A549 (cell line): Measurements from ENCODE around the gene ZNF580. TPM values are rescaled to one million over a fixed set of nuclear protein-coding genes. Genes with fewer than 3 reads are reported as not detected.

Source experiments
- ATAC-seq, 2 experiments: fragments of 200-7000 bp in 1 of 2; fragments of >200 bp in 1 of 2; cut with Nextera tagmentation in 1 of 2; cut with Tn5 transposase in 1 of 2; 3 replicates each; pipeline versions ENCODE4 v1.8.0 to v1.9.1; 2018 to 2020; ENCODE audit warnings: mild to moderate bottlenecking in 1 of 2, moderate library complexity in 1 of 2
- CTCF ChIA-PET: fragments of 300-600 bp; sonication (Branson Sonifier 250); formaldehyde crosslinking; extraction: SDS; loops from one replicate; lab custom pipeline; 2021; ENCODE audit warnings: antibody characterized with exemption, inconsistent platforms; lab: Yijun Ruan, JAX
- POLR2A ChIA-PET: fragments of 350-600 bp; formaldehyde crosslinking; extraction: SDS; loops from one replicate; lab custom pipeline; 2021; ENCODE audit warnings: antibody characterized with exemption, inconsistent platforms; lab: Yijun Ruan, JAX
- DNase-seq, 2 experiments: peaks; one replicate each; pipeline versions ENCODE4 v3.0.0 to v3.0.0-alpha.2; 2011 to 2016; ENCODE audit warnings: low read depth in 1 of 2, low spot score in 1 of 2
- FAIRE-seq: peaks from 2 replicates; lab custom pipeline; 2011; peaks lifted over from hg19 to GRCh38; lab: Jason Lieb, UNC
- H3K27ac ChIP-seq, 2 experiments: fragments of >200 bp; sonication (Bioruptor Twin); formaldehyde crosslinking; 3 replicates each; pipeline ENCODE4 v1.5.1; 2016 to 2017
- H3K4me1 ChIP-seq: fragments of >200 bp; sonication (Bioruptor Twin); formaldehyde crosslinking; 3 replicates; pipeline ENCODE4 v1.6.1; 2016
- H3K4me2 ChIP-seq: fragments of >200 bp; sonication (Bioruptor Twin); formaldehyde crosslinking; 3 replicates; pipeline ENCODE4 v1.6.1; 2016
- H3K4me3 ChIP-seq: fragments of >200 bp; sonication (Bioruptor Twin); formaldehyde crosslinking; 3 replicates; pipeline ENCODE4 v1.5.1; 2016
- H3K9me3 ChIP-seq: fragments of >200 bp; sonication (Bioruptor Twin); formaldehyde crosslinking; 3 replicates; pipeline ENCODE4 v1.6.1; 2016
- ATOH8 ChIP-seq: fragments of 250-450 bp; sonication (Bioruptor Pico); IDR thresholded peaks from 2 replicates; pipeline ENCODE4 v1.5.0; 2020; ENCODE audit warnings: low read depth, mild to moderate bottlenecking, moderate library complexity
- BCL3 ChIP-seq: fragments of >200 bp; sonication (Bioruptor Twin); formaldehyde crosslinking; IDR thresholded peaks from 3 replicates; pipeline ENCODE4 v1.6.1; 2016
- CBX2 ChIP-seq: fragments of 200-600 bp; sonication (generic); IDR thresholded peaks from 2 replicates; pipeline ENCODE4 v1.6.1; 2016; ENCODE audit warnings: low read depth, mild to moderate bottlenecking, borderline replicate concordance
- CEBPB ChIP-seq, 2 experiments: fragments of >200 bp in 1 of 2; sonication (Bioruptor Twin) in 1 of 2; formaldehyde crosslinking in 1 of 2; IDR thresholded peaks; 2 replicates each; pipeline ENCODE4 v1.6.1; 2012 to 2016
- CHD2 ChIP-seq: fragments of 150-350 bp; IDR thresholded peaks from 2 replicates; pipeline ENCODE4 v1.6.1; 2014; ENCODE audit warnings: low read length; ENCODE audit not compliant: partially characterized antibody
- CHD4 ChIP-seq: fragments of 200-600 bp; sonication (generic); IDR thresholded peaks from 2 replicates; pipeline ENCODE4 v1.6.1; 2016; ENCODE audit warnings: antibody characterized with exemption, mild to moderate bottlenecking, borderline replicate concordance
- EHF ChIP-seq: fragments of 250-450 bp; sonication (Bioruptor Pico); IDR thresholded peaks from 2 replicates; pipeline ENCODE4 v1.5.0; 2020; ENCODE audit warnings: mild to moderate bottlenecking
- EHMT2 ChIP-seq: fragments of 200-600 bp; sonication (generic); IDR thresholded peaks from 2 replicates; pipeline ENCODE4 v1.6.1; 2016; ENCODE audit warnings: antibody characterized with exemption, low read depth, mild to moderate bottlenecking, moderate library complexity
- EP300 ChIP-seq, 2 experiments: fragments of >200 bp; sonication (Bioruptor Twin); formaldehyde crosslinking; IDR thresholded peaks; 2 replicates in 1 of 2; 3 replicates in 1 of 2; pipeline ENCODE4 v1.6.1; 2016 to 2017
- ESRRA ChIP-seq: fragments of 150-350 bp; IDR thresholded peaks from 2 replicates; pipeline ENCODE4 v1.6.1; 2014; ENCODE audit warnings: mild to moderate bottlenecking, low read length, borderline replicate concordance
- FOSL2 ChIP-seq, 2 experiments: fragments of 450-650 bp in 1 of 2; fragments of >200 bp in 1 of 2; sonication (Bioruptor Twin) in 1 of 2; formaldehyde crosslinking; IDR thresholded peaks; 2 replicates each; pipeline versions ENCODE4 v1.5.0 to v1.6.1; 2016 to 2020; ENCODE audit warnings: mild to moderate bottlenecking in 1 of 2, moderate library complexity in 1 of 2
- HES2 ChIP-seq: fragments of >200 bp; sonication (Bioruptor Twin); formaldehyde crosslinking; IDR thresholded peaks from 2 replicates; pipeline ENCODE4 v1.6.1; 2016
- HEYL ChIP-seq: fragments of 250-450 bp; sonication (Bioruptor Pico); IDR thresholded peaks from 2 replicates; pipeline ENCODE4 v1.8.0; 2021; ENCODE audit warnings: mild to moderate bottlenecking, moderate library complexity
- HOXA7 ChIP-seq: fragments of 250-450 bp; sonication (Bioruptor Pico); IDR thresholded peaks from 2 replicates; pipeline ENCODE4 v1.5.0; 2020; ENCODE audit warnings: mild to moderate bottlenecking, moderate library complexity
- HOXB13 ChIP-seq: fragments of 250-450 bp; sonication (Bioruptor Pico); IDR thresholded peaks from 2 replicates; pipeline ENCODE4 v1.5.0; 2020; ENCODE audit warnings: low read depth, mild to moderate bottlenecking, moderate library complexity
- KDM1A ChIP-seq: fragments of 200-600 bp; sonication (generic); IDR thresholded peaks from 2 replicates; pipeline ENCODE4 v1.6.1; 2016; ENCODE audit warnings: low read depth, mild to moderate bottlenecking
- MAX ChIP-seq: IDR thresholded peaks from 2 replicates; pipeline ENCODE4 v1.6.1; 2012
- MYC ChIP-seq: IDR thresholded peaks from 2 replicates; pipeline ENCODE4 v1.6.1; 2012; ENCODE audit warnings: mild to moderate bottlenecking, inconsistent platforms, low read length, improper control_type of control experiment, borderline replicate concordance
- NR3C1 ChIP-seq: fragments of >200 bp; sonication (Bioruptor Twin); formaldehyde crosslinking; IDR thresholded peaks from 3 replicates; pipeline ENCODE4 v1.6.1; 2017
- RARB ChIP-seq: fragments of 250-450 bp; sonication (Bioruptor Pico); IDR thresholded peaks from 2 replicates; pipeline ENCODE4 v1.8.0; 2021; ENCODE audit warnings: mild to moderate bottlenecking, moderate library complexity
- RCOR1 ChIP-seq: fragments of 150-350 bp; IDR thresholded peaks from 2 replicates; pipeline ENCODE4 v1.6.1; 2014; ENCODE audit warnings: antibody characterized with exemption, low read length, low read depth
- RFX5 ChIP-seq: fragments of 450-650 bp; IDR thresholded peaks from 2 replicates; pipeline ENCODE4 v1.7.1; 2014; ENCODE audit warnings: antibody characterized with exemption, mild to moderate bottlenecking, moderate library complexity
- SMC3 ChIP-seq: fragments of >200 bp; sonication (Bioruptor Twin); formaldehyde crosslinking; IDR thresholded peaks from 3 replicates; pipeline ENCODE4 v1.6.1; 2018; ENCODE audit warnings: inconsistent platforms
- SREBF2 ChIP-seq: fragments of 450-650 bp; IDR thresholded peaks from 2 replicates; pipeline ENCODE4 v1.6.1; 2014; ENCODE audit warnings: mild to moderate bottlenecking, moderate library complexity
- TP53 ChIP-seq: fragments of 250-450 bp; sonication (Bioruptor Pico); IDR thresholded peaks from 2 replicates; pipeline ENCODE4 v1.5.0; 2021; ENCODE audit warnings: mild to moderate bottlenecking, moderate library complexity
- ZC3H11A ChIP-seq: fragments of 450-650 bp; IDR thresholded peaks from 2 replicates; pipeline ENCODE4 v1.6.1; 2014; ENCODE audit warnings: antibody characterized with exemption, mild to moderate bottlenecking
- ZFP36 ChIP-seq: fragments of 450-650 bp; IDR thresholded peaks from 2 replicates; pipeline ENCODE4 v1.6.1; 2014; ENCODE audit warnings: borderline replicate concordance; ENCODE audit not compliant: partially characterized antibody
- ZSCAN20 ChIP-seq: fragments of 250-450 bp; sonication (Bioruptor Pico); IDR thresholded peaks from 2 replicates; pipeline ENCODE4 v1.8.0; 2022; ENCODE audit warnings: mild to moderate bottlenecking, moderate library complexity
- WGBS: methylation state at CpG from one replicate; pipeline ENCODE4 v1.1.6; 2017; ENCODE audit errors: missing lambda C conversion rate; 5-methylcytosine and 5-hydroxymethylcytosine counted together
- polyA plus RNA-seq, 4 experiments: library from polyadenylated mRNA; depleted of rRNA in 3 of 4; stranded (reverse); fragments of >200 nt; fragmentation: RNase III in 1 of 4; extraction: RNeasy Plus Mini Kit Qiagen cat#74134 plus additional on column Dnase treatment in 1 of 4; gene quantifications; 2 replicates in 3 of 4; 3 replicates in 1 of 4; pipeline ENCODE4 v1.2.3, GENCODE V29; 2011 to 2017

ZNF580 gene
- polyA plus RNA-seq, 2 of the 4 experiments (the other 2 are of a cell fraction), result 9.2 to 52.8 TPM

- FAIRE-seq (no peak), ATAC-seq (no peak), DNase-seq (no peak)
- no peak overlapping the region for H3K4me2 ChIP-seq
- 96% methylated on average over 12 of the region's 12 CpGs for WGBS
- CTCF ChIA-PET, result interaction anchor here (1.6 to 2.4 kb wide), 2 partner anchors 11 to 29 kb away, joined by 8 to 21 read pairs; no protein-coding TSS in a partner anchor
- TF ChIP-seq BCL3, result no peak
- TF ChIP-seq MAX, result no peak
- no peak for TF ChIP-seq HEYL
- no peak for TF ChIP-seq CHD2
- no peak for TF ChIP-seq ZFP36
- TF ChIP-seq EHMT2, result no peak
- TF ChIP-seq ZSCAN20 (CRISPR knock-in tag), result no peak
- no peak for TF ChIP-seq CHD4
- TF ChIP-seq SMC3, result no peak
- TF ChIP-seq TP53, result no peak
- no peak for TF ChIP-seq NR3C1
- no peak for TF ChIP-seq MYC
- TF ChIP-seq EP300 (IDR thresholded peaks at IDR 0.05), result no peak
- TF ChIP-seq EHF (CRISPR knock-in tag), result no peak
- TF ChIP-seq, all 56 proteins: peak for 0
- peaks cover 40% of the 10 kb centered on the region for H3K4me1 ChIP-seq
- no peaks in the 10 kb centered on the region for H3K9me3 ChIP-seq
- no peak overlapping the region for H3K27ac ChIP-seq
- H3K4me3 ChIP-seq, result no peak overlapping the region
- POLR2A ChIA-PET, result no interaction called here
Measured at GRCh38 chr19:55660404-55660803, 19.6 kb downstream of the ZNF580 start.

GRCh38 chr19:55660991-55661390 is 20.2 kb downstream of the ZNF580 start:
- peaks cover 40% of the 10 kb centered on the region for H3K4me1 ChIP-seq
- CTCF ChIA-PET, result interaction anchor here (1.6 kb wide), 1 partner anchor 30 kb away, joined by 8 read pairs; no protein-coding TSS in a partner anchor
- no peak for DNase-seq
- TF ChIP-seq CEBPB (IDR thresholded peaks at IDR 0.05) (no peak), HOXA7 (CRISPR knock-in tag) (no peak)
- TF ChIP-seq, all 56 proteins: peak for 0
- Histone ChIP-seq H3K9me3 (no peaks in the 10 kb centered on the region), H3K4me3 (no peak overlapping the region), H3K27ac (no peak overlapping the region), H3K4me2 (no peak overlapping the region)
- WGBS, result 83% methylated on average over 14 of the region's 16 CpGs
- POLR2A ChIA-PET, result no interaction called here
- FAIRE-seq (no peak), ATAC-seq (no peak)

- no peak overlapping the region for H3K4me2 ChIP-seq
- ChIA-PET CTCF (no interaction called here), POLR2A (no interaction called here)
- no peak for TF ChIP-seq ATOH8 (CRISPR knock-in tag)
- TF ChIP-seq HEYL, result no peak
- TF ChIP-seq HES2, result no peak
- TF ChIP-seq ESRRA, result no peak
- no peak for TF ChIP-seq RARB (CRISPR knock-in tag)
- TF ChIP-seq RFX5, result no peak
- no peak for TF ChIP-seq RCOR1
- TF ChIP-seq SREBF2, result no peak
- no peak for TF ChIP-seq EHMT2
- TF ChIP-seq ZC3H11A, result no peak
- no peak for TF ChIP-seq HOXB13 (CRISPR knock-in tag)
- TF ChIP-seq EHF (CRISPR knock-in tag), result no peak
- TF ChIP-seq KDM1A, result no peak
- no peak for TF ChIP-seq CBX2
- TF ChIP-seq HOXA7 (CRISPR knock-in tag), result no peak
- no peak for TF ChIP-seq FOSL2 (IDR thresholded peaks at IDR 0.05)
- no peak for TF ChIP-seq FOSL2 (CRISPR knock-in tag; IDR thresholded peaks at IDR 0.05)
- WGBS, result 72% methylated on average over 7 of the region's 7 CpGs
- peaks cover 34% of the 10 kb centered on the region for H3K4me1 ChIP-seq
- DNase-seq (no peak), ATAC-seq (0 out of 6 replicates have a peak, but pooled peaks of 1 of the 2 experiments have one; percentile 4), FAIRE-seq (no peak)
- no peaks in the 10 kb centered on the region for H3K9me3 ChIP-seq
- no peak overlapping the region for H3K4me3 ChIP-seq
- no peak overlapping the region for H3K27ac ChIP-seq
Measured at GRCh38 chr19:55661826-55662225, 21.0 kb downstream of the ZNF580 start.
